ENCODE results near the gene ELF4.

DNA sequence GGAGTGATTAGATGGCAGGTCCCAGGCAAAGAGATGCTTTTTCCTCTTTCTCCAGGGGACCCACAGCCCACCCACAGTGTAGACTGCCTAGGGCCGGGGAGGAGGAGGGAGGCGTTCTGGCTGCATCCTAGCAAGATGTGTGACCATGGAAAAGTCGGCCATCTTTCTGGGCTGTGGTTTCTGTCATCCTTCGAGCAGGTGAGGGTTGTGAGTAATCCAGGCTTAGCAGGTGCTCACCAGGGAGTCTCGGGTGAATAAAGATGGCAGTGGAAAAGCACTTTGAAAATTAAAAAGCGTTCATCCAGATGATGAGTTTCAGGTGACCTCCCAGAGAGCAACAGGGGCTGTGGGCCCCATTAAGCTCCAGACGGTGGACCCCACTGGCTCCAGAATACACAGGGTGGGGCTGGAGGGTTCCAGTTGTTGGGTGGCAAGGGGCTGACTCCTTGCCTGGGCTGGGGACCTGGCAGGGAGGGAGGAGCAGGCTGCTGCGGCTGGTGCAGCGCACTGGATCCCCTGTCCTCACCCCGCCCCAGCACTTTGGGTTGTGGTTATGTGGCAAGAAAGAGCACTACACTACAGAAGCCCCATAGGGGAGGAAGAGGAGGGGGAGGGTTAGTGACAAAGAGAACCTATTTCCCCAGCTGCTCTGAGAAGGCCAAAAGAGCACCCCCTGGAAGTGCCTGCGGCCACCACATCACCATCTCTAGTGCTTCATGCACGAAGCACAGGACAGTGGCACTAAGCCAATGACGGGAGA lies 23.7 kb downstream of the ELF4 start:
- TF ChIP-seq EZH2phosphoT487 (IDR thresholded peaks at IDR 0.05; ENCODE audit: borderline replicate concordance) (no peak), JUND (IDR thresholded peaks at IDR 0.05) (no peak), EZH2 (IDR thresholded peaks at IDR 0.05) (no peak), POLR2AphosphoS5 (IDR thresholded peaks at IDR 0.05; ENCODE audit: low read depth, low read length) (no peak), ZNF274 (IDR thresholded peaks at IDR 0.05; ENCODE audit: low read depth, low read length) (no peak), POLR2A (IDR thresholded peaks at IDR 0.05; ENCODE audit: borderline replicate concordance, extremely low read depth, insufficient read depth, insufficient read length) (no peak)
- TF ChIP-seq, protein P1, sequence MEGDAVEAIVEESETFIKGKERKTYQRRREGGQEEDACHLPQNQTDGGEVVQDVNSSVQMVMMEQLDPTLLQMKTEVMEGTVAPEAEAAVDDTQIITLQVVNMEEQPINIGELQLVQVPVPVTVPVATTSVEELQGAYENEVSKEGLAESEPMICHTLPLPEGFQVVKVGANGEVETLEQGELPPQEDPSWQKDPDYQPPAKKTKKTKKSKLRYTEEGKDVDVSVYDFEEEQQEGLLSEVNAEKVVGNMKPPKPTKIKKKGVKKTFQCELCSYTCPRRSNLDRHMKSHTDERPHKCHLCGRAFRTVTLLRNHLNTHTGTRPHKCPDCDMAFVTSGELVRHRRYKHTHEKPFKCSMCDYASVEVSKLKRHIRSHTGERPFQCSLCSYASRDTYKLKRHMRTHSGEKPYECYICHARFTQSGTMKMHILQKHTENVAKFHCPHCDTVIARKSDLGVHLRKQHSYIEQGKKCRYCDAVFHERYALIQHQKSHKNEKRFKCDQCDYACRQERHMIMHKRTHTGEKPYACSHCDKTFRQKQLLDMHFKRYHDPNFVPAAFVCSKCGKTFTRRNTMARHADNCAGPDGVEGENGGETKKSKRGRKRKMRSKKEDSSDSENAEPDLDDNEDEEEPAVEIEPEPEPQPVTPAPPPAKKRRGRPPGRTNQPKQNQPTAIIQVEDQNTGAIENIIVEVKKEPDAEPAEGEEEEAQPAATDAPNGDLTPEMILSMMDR (IDR thresholded peaks at IDR 0.05 in 2 of 3, conservative IDR thresholded peaks at IDR 0.05 in 1 of 3; ENCODE audit: borderline replicate concordance in 1 of 3, insufficient read depth in 1 of 3, low read depth in 2 of 3, low read length in 2 of 3) = no peak
- TF ChIP-seq, protein P2, sequence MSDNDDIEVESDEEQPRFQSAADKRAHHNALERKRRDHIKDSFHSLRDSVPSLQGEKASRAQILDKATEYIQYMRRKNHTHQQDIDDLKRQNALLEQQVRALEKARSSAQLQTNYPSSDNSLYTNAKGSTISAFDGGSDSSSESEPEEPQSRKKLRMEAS (IDR thresholded peaks at IDR 0.05) = no peak
